Endothelial cell of umbilical vein (primary cell): Measurements from ENCODE around the gene NRDC. TPM values are rescaled to one million over a fixed set of nuclear protein-coding genes. Genes with fewer than 3 reads are reported as not detected.

Source experiments
- BruUV-seq: library from RNA; stranded (reverse); fragments of 400-500 nt; replicated peaks from 2 replicates; lab custom pipeline; 2021; lab: Mats Ljungman, UMichigan
- CTCF ChIA-PET: fragments of 300-600, 350-600 bp; sonication (Branson Sonifier 250); formaldehyde crosslinking; loops from one replicate; lab custom pipeline; 2021; ENCODE audit warnings: antibody characterized with exemption, inconsistent platforms; lab: Charles Lee
- POLR2A ChIA-PET: fragments of 300-600, 350-600 bp; sonication (Branson Sonifier 250); formaldehyde crosslinking; loops from one replicate; lab custom pipeline; 2021; ENCODE audit warnings: antibody characterized with exemption, inconsistent platforms; lab: Charles Lee
- DNase-seq: peaks from one replicate; pipeline ENCODE4 v3.0.0-alpha.2; 2011; ENCODE audit warnings: low read depth, low spot score
- FAIRE-seq: peaks from 2 replicates; lab custom pipeline; 2011; peaks lifted over from hg19 to GRCh38; lab: Jason Lieb, UNC
- H2AFZ ChIP-seq: 2 replicates; pipeline ENCODE4 v1.6.0; 2012; ENCODE audit warnings: low read depth, low read length, control low read depth, inconsistent platforms
- H3K27ac ChIP-seq: 2 replicates; pipeline ENCODE4 v1.5.1; 2011; ENCODE audit warnings: low read depth, mild to moderate bottlenecking, control low read depth, low read length, moderate library complexity; ENCODE audit not compliant: insufficient read depth
- H3K27me3 ChIP-seq, 2 experiments: 2 replicates each; pipeline versions ENCODE4 v1.6.0 to v1.6.1; 2011; ENCODE audit warnings: low read length in 2 of 2, mixed read lengths in 1 of 2; ENCODE audit not compliant: control insufficient read depth in 2 of 2, insufficient read depth in 2 of 2
- H3K36me3 ChIP-seq, 2 experiments: 2 replicates in 1 of 2; 3 replicates in 1 of 2; pipeline ENCODE4 v1.5.1; 2011; ENCODE audit warnings: low read length in 2 of 2, mild to moderate bottlenecking in 1 of 2, moderate library complexity in 1 of 2; ENCODE audit not compliant: control insufficient read depth in 2 of 2, insufficient read depth in 2 of 2; ENCODE audit errors: extremely low read depth in 1 of 2
- H3K4me1 ChIP-seq: 3 replicates; pipeline ENCODE4 v1.5.1; 2011; ENCODE audit warnings: mild to moderate bottlenecking, low read length; ENCODE audit not compliant: control insufficient read depth, insufficient read depth; ENCODE audit errors: extremely low read depth
- H3K4me2 ChIP-seq: 2 replicates; pipeline ENCODE4 v1.6.1; 2011; ENCODE audit warnings: low read length, control low read depth, mixed read lengths; ENCODE audit not compliant: insufficient read depth
- H3K4me3 ChIP-seq, 3 experiments: fragments of 200-600 bp in 1 of 3; sonication (generic), shearing (Covaris generic) in 1 of 3; replicated peaks in 1 of 3; 2 replicates each; pipeline ENCODE4 v1.5.1; 2011 to 2016; ENCODE audit warnings: control low read depth in 3 of 3, low read length in 3 of 3, mild to moderate bottlenecking in 2 of 3, inconsistent platforms in 1 of 3, low read depth in 1 of 3, moderate library complexity in 1 of 3; ENCODE audit not compliant: insufficient read depth in 1 of 3
- H3K79me2 ChIP-seq: 2 replicates; pipeline ENCODE4 v1.6.0; 2012; ENCODE audit warnings: low read length, inconsistent platforms; ENCODE audit not compliant: control insufficient read depth, insufficient read depth
- H3K9ac ChIP-seq: replicated peaks from 2 replicates; pipeline ENCODE3; 2011; ENCODE audit warnings: low read length, control low read depth; ENCODE audit not compliant: insufficient read depth; ENCODE audit errors: extremely low read depth
- H3K9me1 ChIP-seq: replicated peaks from 3 replicates; pipeline ENCODE4 v1.6.0; 2011; ENCODE audit warnings: mild to moderate bottlenecking, low read length; ENCODE audit not compliant: control insufficient read depth, insufficient read depth; ENCODE audit errors: extremely low read depth
- H3K9me3 ChIP-seq: replicated peaks from 2 replicates; pipeline ENCODE4 v1.5.1; 2012; ENCODE audit warnings: low read length, inconsistent platforms; ENCODE audit not compliant: control insufficient read depth, insufficient read depth
- H4K20me1 ChIP-seq: replicated peaks from 2 replicates; pipeline ENCODE3; 2011; ENCODE audit warnings: mild to moderate bottlenecking, low read length; ENCODE audit not compliant: control insufficient read depth, insufficient read depth; ENCODE audit errors: extremely low read depth
- EZH2 ChIP-seq: IDR thresholded peaks from 2 replicates; pipeline ENCODE4 v1.6.1; 2012; ENCODE audit warnings: borderline replicate concordance, low read depth, mild to moderate bottlenecking, moderate library complexity, low read length, inconsistent platforms; ENCODE audit not compliant: severe bottlenecking
- FOS ChIP-seq: IDR thresholded peaks from 2 replicates; pipeline ENCODE4 v1.6.1; 2011; ENCODE audit warnings: mild to moderate bottlenecking, low read length, moderate library complexity, borderline replicate concordance; ENCODE audit not compliant: insufficient read depth
- GATA2 ChIP-seq: IDR thresholded peaks from 2 replicates; pipeline ENCODE4 v1.7.0; 2011; ENCODE audit warnings: low read depth, mild to moderate bottlenecking, moderate library complexity, mixed read lengths, low read length; ENCODE audit not compliant: insufficient read length, insufficient read depth
- JUN ChIP-seq: IDR thresholded peaks from 2 replicates; pipeline ENCODE4 v1.6.1; 2011; ENCODE audit warnings: borderline replicate concordance, low read depth; ENCODE audit not compliant: insufficient read length, insufficient read depth
- MYC ChIP-seq: IDR thresholded peaks from one replicate; pipeline ENCODE4 v1.6.1; 2011; ENCODE audit warnings: mild to moderate bottlenecking, low read depth, low read length
- POLR2A ChIP-seq: IDR thresholded peaks from 2 replicates; pipeline ENCODE4 v1.6.1; 2012; ENCODE audit warnings: low read depth, mild to moderate bottlenecking, control low read depth, low read length
- POLR2AphosphoS5 ChIP-seq: IDR thresholded peaks from 2 replicates; pipeline ENCODE4 v1.6.1; 2012; ENCODE audit warnings: low read depth, mild to moderate bottlenecking, control low read depth, low read length, moderate library complexity; ENCODE audit not compliant: insufficient read depth
- dilution Hi-C: fragments of 300-500 bp; cut with MboI; formaldehyde crosslinking; loops from one replicate; pipeline ENCODE4 v1.15.0; 2019; ENCODE audit warnings: low sequenced_read_pairs; ENCODE audit not compliant: extremely low pct_ligation_motif_present
- intact Hi-C: fragments of 100-400 bp; cut with micrococcal nuclease; formaldehyde crosslinking; loops from one replicate; pipeline ENCODE4 v1.10.0; 2022
- polyA plus RNA-seq, 4 experiments: library from polyadenylated mRNA; depleted of rRNA in 3 of 4; stranded (reverse) in 3 of 4; unstranded in 1 of 4; fragments of >200 nt; gene quantifications; 2 replicates each; pipeline versions ENCODE4 v1.2.1 to v1.2.3, GENCODE V29; 2011 to 2012; ENCODE audit warnings: missing spikeins in 1 of 4
- total RNA-seq: library from RNA; stranded (reverse); gene quantifications from 2 replicates; pipeline ENCODE4 v1.2.3, GENCODE V29; 2021
- TF ChIP-seq, protein P1 (sequence below), 2 donors: IDR thresholded peaks; 1 replicate in 1 of 2; 2 replicates in 1 of 2; pipeline ENCODE4 v1.5.1; 2011; ENCODE audit warnings: low read length in 2 of 2, mild to moderate bottlenecking in 2 of 2, moderate library complexity in 2 of 2, control low read depth in 1 of 2, inconsistent platforms in 1 of 2, low read depth in 1 of 2; ENCODE audit not compliant: insufficient read depth in 1 of 2; ENCODE audit errors: extremely low read depth in 1 of 2
- TF ChIP-seq, protein P2 (sequence below): IDR thresholded peaks from 2 replicates; pipeline ENCODE4 v1.6.1; 2011; ENCODE audit not compliant: insufficient read depth, insufficient read length

The NRDC gene
- total and polyA plus RNA-seq, 2 donors (not counting 3 experiments of a cell fraction or from before 2014, with no cell fraction given), result 41.8 to 146 TPM

DNA sequence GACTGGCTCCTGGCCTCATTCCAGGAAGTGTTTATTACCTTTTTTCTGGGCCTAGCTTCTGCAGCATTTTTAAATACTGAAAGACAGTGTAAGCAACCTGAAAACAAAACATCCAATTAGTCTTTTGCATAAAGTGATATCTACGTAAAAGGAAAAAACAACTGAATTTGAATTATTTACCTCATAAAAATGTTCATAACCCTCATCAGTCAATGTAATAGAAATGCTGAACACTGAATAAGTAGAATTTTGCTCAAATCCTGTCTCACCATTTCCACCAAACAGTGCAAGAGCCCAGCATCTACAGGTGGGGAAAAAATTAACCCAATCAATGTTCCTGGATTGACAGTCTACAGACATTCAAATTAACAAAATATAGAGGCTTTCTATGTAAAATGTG is 64.0 kb downstream of the NRDC start:
- CTCF ChIA-PET, result no interaction called here
- no peak overlapping the region for H3K9ac ChIP-seq
- no peak overlapping the region for H2AFZ ChIP-seq
- no TSS peak for BruUV-seq
- H3K9me3 ChIP-seq, result no peaks in the 10 kb centered on the region
- H3K36me3 ChIP-seq, result peaks cover 3 to 14% of the 10 kb centered on the region in 2 experiments
- H4K20me1 ChIP-seq, result no peaks in the 10 kb centered on the region
- no peaks in the 10 kb centered on the region for H3K27me3 ChIP-seq
- intact Hi-C loops (loop anchor here (10.0 kb wide), 1 partner anchor 190 kb away; no protein-coding TSS in a partner anchor), dilution Hi-C loops (no loop called here)
- TF ChIP-seq, protein P1, sequence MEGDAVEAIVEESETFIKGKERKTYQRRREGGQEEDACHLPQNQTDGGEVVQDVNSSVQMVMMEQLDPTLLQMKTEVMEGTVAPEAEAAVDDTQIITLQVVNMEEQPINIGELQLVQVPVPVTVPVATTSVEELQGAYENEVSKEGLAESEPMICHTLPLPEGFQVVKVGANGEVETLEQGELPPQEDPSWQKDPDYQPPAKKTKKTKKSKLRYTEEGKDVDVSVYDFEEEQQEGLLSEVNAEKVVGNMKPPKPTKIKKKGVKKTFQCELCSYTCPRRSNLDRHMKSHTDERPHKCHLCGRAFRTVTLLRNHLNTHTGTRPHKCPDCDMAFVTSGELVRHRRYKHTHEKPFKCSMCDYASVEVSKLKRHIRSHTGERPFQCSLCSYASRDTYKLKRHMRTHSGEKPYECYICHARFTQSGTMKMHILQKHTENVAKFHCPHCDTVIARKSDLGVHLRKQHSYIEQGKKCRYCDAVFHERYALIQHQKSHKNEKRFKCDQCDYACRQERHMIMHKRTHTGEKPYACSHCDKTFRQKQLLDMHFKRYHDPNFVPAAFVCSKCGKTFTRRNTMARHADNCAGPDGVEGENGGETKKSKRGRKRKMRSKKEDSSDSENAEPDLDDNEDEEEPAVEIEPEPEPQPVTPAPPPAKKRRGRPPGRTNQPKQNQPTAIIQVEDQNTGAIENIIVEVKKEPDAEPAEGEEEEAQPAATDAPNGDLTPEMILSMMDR (IDR thresholded peaks at IDR 0.05; ENCODE audit: extremely low read depth in 1 of 2, insufficient read depth in 1 of 2, low read depth in 1 of 2, low read length in 2 of 2), result no peak
- TF ChIP-seq POLR2A (no peak), FOS (no peak), POLR2AphosphoS5 (no peak), EZH2 (no peak), MYC (no peak), GATA2 (no peak), JUN (no peak)
- TF ChIP-seq, protein P2, sequence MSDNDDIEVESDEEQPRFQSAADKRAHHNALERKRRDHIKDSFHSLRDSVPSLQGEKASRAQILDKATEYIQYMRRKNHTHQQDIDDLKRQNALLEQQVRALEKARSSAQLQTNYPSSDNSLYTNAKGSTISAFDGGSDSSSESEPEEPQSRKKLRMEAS, result no peak
- no peak overlapping the region for H3K4me3 ChIP-seq
- no peaks in the 10 kb centered on the region for H3K79me2 ChIP-seq
- DNase-seq (no peak), FAIRE-seq (no peak)
- H3K27ac ChIP-seq, result no peak overlapping the region
- no peaks in the 10 kb centered on the region for H3K4me1 ChIP-seq
- no peaks in the 10 kb centered on the region for H3K9me1 ChIP-seq
- H3K4me2 ChIP-seq, result no peak overlapping the region
- POLR2A ChIA-PET, result no interaction called here
